Rectal smooth muscle tissue (tissue), 1 donor: ENCODE results near the gene INTS6.

Source experiments
- H3K27ac ChIP-seq: one replicate; pipeline ENCODE4 v1.7.0; 2013; ENCODE audit warnings: low read depth, low read length, inconsistent platforms
- H3K27me3 ChIP-seq: one replicate; pipeline ENCODE4 v1.7.0; 2013; ENCODE audit warnings: low read length; ENCODE audit not compliant: control insufficient read depth, insufficient read depth
- H3K36me3 ChIP-seq: one replicate; pipeline ENCODE4 v1.7.0; 2013; ENCODE audit warnings: low read length; ENCODE audit not compliant: control insufficient read depth, insufficient read depth
- H3K4me1 ChIP-seq: one replicate; pipeline ENCODE4 v1.7.0; 2013; ENCODE audit warnings: low read length; ENCODE audit not compliant: control insufficient read depth, insufficient read depth
- H3K4me3 ChIP-seq: one replicate; pipeline ENCODE4 v1.7.0; 2013; ENCODE audit warnings: low read length
- H3K9ac ChIP-seq: one replicate; pipeline ENCODE4 v1.7.0; 2013; ENCODE audit warnings: low read length

INTS6 gene

DNA sequence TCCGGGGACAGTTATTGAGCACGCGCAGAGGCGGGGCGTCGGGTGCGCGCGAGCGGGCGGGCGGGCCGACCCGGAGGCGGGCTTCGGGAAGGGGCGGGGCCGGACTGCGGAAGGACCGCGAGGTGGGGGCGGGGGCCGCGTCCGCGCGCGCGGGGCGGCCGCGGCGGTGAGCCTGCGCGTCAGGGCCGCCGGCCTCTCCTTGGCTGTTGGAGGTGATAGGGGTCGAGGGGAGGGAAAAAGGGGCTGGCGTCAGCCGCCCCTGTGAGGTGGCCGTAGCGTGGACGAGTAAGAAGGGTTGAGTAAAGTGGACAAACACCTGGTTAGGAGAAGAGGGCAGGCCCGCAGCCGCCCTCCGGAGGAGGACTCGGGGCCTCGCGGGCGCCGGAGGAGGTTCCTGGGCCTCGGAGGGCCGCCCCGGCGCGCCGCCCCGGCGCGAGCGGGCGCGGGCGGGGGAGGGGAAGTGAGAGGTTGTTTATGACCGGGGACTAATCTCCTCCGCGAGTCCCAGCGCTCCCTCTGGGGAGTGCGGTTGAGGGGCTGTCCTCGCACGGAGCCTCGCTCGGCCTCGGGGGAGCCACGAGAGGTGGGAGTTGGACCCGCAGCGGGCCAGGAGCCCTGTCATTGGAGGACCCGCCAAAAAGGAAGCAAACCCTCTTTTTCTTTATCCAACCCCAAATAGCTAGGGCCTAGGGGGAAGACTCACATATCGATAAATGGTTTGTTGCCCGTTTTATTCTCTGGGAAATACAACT is 547 bp upstream of the INTS6 start:
- peak overlapping the region; percentile 79 for H3K4me3 ChIP-seq
- peaks cover 10% of the 10 kb centered on the region for H3K4me1 ChIP-seq
- H3K27ac ChIP-seq = peak overlapping the region; percentile 95
- peak overlapping the region; percentile 43 for H3K9ac ChIP-seq
- no peaks in the 10 kb centered on the region for H3K36me3 ChIP-seq
- no peaks in the 10 kb centered on the region for H3K27me3 ChIP-seq

- H3K4me1 ChIP-seq = peaks cover 10% of the 10 kb centered on the region
- H3K36me3 ChIP-seq = no peaks in the 10 kb centered on the region
- H3K27me3 ChIP-seq = no peaks in the 10 kb centered on the region
- peak overlapping the region; percentile 86 for H3K9ac ChIP-seq
- H3K4me3 ChIP-seq = peak overlapping the region; percentile 99
- H3K27ac ChIP-seq = peak overlapping the region; percentile 95
These were observed 1.1 kb downstream of the INTS6 start for GRCh38 chr13:51451467-51452360.

- H3K27ac ChIP-seq = peak overlapping the region; percentile 95
- H3K4me3 ChIP-seq = peak overlapping the region; percentile 99
- no peaks in the 10 kb centered on the region for H3K36me3 ChIP-seq
- H3K27me3 ChIP-seq = no peaks in the 10 kb centered on the region
- peak overlapping the region; percentile 3 for H3K9ac ChIP-seq
- peaks cover 10% of the 10 kb centered on the region for H3K4me1 ChIP-seq
These were observed 1.7 kb downstream of the INTS6 start for GRCh38 chr13:51451134-51451466.

DNA sequence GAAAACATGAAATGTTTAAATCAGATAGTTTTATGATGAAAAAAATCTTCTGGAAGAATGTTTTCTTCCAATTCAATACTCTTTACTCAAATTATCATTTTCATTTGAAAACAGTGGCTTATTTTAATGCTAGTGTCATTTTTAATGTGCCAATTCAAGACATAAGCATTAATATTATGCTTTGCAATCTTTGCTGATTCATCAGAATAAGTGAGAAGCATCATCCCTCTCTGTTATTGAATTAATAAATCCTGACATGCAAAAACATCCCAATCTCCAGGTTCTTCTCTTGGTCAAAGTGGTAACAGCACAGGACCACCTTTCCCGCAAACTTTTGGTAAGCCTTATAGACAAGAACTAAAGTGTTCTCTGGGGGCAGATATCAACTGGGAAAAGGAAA is 3.8 kb downstream of the INTS6 start:
- Histone ChIP-seq H3K27ac (no peak overlapping the region), H3K36me3 (no peaks in the 10 kb centered on the region), H3K4me3 (no peak overlapping the region), H3K27me3 (no peaks in the 10 kb centered on the region), H3K9ac (no peak overlapping the region), H3K4me1 (peaks cover 6% of the 10 kb centered on the region)

DNA sequence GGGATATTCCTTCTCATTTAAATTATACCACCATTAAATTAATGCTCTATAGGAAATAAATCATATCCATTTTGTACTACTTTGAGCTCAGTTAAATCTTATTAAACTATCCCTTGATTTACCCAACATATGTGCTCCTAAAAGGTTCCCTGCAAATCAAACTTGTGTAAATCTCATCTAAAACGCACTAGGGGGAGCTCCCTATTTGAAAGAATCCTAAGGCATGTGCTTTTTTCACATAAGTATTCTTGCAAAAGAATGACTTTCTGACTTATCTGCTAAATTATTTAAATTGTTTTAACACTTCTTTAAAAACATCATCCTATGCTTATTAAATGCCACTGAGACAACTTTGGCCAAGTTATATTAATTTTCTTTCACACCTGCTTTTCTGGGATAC is 7.9 kb downstream of the INTS6 start:
- no peak overlapping the region for H3K27ac ChIP-seq
- no peak overlapping the region for H3K4me3 ChIP-seq
- no peaks in the 10 kb centered on the region for H3K4me1 ChIP-seq
- H3K36me3 ChIP-seq = no peaks in the 10 kb centered on the region
- H3K27me3 ChIP-seq = no peaks in the 10 kb centered on the region
- no peak overlapping the region for H3K9ac ChIP-seq

- Histone ChIP-seq H3K36me3 (no peaks in the 10 kb centered on the region), H3K4me1 (no peaks in the 10 kb centered on the region), H3K27ac (no peak overlapping the region), H3K4me3 (no peak overlapping the region), H3K27me3 (no peaks in the 10 kb centered on the region), H3K9ac (no peak overlapping the region)
These were observed 12.5 kb downstream of the INTS6 start for GRCh38 chr13:51440381-51440780.

DNA sequence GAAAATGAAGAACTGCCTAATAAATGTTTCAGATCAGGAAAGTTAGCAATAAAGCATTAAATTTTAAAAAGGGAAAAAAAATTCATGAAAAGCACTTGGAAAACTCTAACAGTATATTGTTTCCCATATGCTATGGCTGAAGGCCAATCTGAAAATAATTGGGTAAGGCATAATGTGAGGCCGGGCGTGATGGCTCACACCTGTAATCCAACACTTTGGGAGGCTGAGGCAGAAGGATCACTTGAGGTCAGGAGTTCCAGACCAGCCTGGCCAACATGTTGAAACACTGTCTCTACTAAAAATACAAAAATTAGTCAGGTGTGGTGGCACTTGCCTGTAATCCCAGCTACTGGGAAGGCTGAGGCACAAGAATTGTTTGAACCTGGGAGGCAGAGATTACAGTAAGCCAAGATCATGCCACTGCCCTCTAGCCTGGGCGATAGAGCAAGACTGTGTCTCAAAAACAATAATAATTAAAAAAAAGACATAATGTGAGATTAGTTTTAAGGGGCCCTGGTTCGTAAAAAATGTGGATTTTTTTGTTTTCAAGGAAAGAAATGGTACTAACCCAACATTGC is 15.2 kb downstream of the INTS6 start:
- Histone ChIP-seq H3K27ac (no peak overlapping the region), H3K9ac (no peak overlapping the region), H3K4me3 (no peak overlapping the region), H3K36me3 (no peaks in the 10 kb centered on the region), H3K27me3 (no peaks in the 10 kb centered on the region), H3K4me1 (no peaks in the 10 kb centered on the region)

DNA sequence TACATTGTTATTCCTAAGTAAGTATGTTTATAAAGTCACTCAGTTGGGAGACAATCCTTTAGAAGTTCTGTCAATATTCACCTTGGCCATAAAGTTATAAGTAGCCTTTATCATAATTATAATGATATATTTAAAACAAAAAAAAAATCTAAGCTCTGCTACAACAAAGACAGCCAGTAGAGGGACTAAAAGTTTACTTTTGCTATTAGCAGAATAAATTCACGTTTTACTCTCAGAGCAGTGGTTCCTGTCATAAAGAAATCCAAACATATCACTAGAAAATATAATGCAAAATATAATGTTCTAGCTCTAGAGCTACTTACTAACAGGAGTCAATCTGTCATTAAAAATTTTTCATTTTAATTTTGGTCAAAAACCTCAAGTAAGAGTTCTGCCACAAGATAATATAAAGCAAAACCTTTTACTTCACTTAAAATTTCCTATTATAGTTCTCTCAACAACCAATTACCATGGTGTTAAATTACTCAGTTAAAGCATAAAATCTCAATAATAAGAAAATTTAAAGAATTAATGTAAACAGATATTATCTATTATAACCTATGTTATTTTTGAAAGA is 17.7 kb downstream of the INTS6 start:
- H3K4me1 ChIP-seq = no peaks in the 10 kb centered on the region
- no peak overlapping the region for H3K27ac ChIP-seq
- no peaks in the 10 kb centered on the region for H3K27me3 ChIP-seq
- H3K36me3 ChIP-seq = no peaks in the 10 kb centered on the region
- no peak overlapping the region for H3K4me3 ChIP-seq
- no peak overlapping the region for H3K9ac ChIP-seq

- Histone ChIP-seq H3K9ac (no peak overlapping the region), H3K4me3 (no peak overlapping the region), H3K36me3 (no peaks in the 10 kb centered on the region), H3K27ac (no peak overlapping the region), H3K4me1 (no peaks in the 10 kb centered on the region), H3K27me3 (no peaks in the 10 kb centered on the region)
These were observed 20.3 kb downstream of the INTS6 start for GRCh38 chr13:51432576-51432975.

GRCh38 chr13:51426982-51427381 is 25.9 kb downstream of the INTS6 start:
- no peaks in the 10 kb centered on the region for H3K36me3 ChIP-seq
- no peak overlapping the region for H3K4me3 ChIP-seq
- H3K27me3 ChIP-seq = no peaks in the 10 kb centered on the region
- no peaks in the 10 kb centered on the region for H3K4me1 ChIP-seq
- H3K9ac ChIP-seq = no peak overlapping the region
- no peak overlapping the region for H3K27ac ChIP-seq

DNA sequence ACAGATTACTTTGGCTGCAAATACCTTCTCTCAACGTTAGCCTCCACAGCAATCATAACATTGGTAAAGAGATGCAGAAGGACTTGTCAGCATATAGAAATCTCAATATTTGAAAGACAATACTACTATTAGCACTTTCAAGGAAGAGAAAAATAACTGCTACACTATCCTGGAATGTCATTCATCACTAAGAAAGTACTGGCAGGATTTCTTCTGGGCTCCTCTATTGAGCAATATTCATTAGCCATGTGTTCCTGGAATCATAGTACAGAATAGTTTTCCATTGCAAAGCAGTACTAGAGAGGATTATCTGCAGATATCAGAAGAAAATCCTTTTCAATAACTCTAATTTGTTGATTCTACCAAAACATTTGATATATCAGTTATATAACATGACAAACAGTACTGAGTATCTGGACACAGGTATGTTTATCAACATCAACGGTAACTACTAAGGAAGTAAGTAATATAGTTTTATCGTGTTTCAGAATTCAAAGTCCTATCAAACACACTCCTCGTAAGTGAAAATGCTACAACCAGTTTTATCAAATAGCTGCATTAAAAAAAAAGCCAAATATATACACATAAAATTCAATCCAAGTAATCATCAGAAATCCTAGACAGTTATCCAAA is 27.3 kb downstream of the INTS6 start:
- Histone ChIP-seq H3K36me3 (no peaks in the 10 kb centered on the region), H3K27me3 (no peaks in the 10 kb centered on the region), H3K27ac (no peak overlapping the region), H3K4me3 (no peak overlapping the region), H3K9ac (no peak overlapping the region), H3K4me1 (no peaks in the 10 kb centered on the region)

- H3K4me3 ChIP-seq = no peak overlapping the region
- H3K27me3 ChIP-seq = no peaks in the 10 kb centered on the region
- no peaks in the 10 kb centered on the region for H3K36me3 ChIP-seq
- no peak overlapping the region for H3K9ac ChIP-seq
- no peaks in the 10 kb centered on the region for H3K4me1 ChIP-seq
- no peak overlapping the region for H3K27ac ChIP-seq
These were observed 29.1 kb downstream of the INTS6 start for GRCh38 chr13:51423766-51424165.
